Neural cell (in vitro differentiated cells): Measurements from ENCODE around the gene USP13.

Source experiments
- CTCF ChIP-seq: fragments of 450-650 bp; IDR thresholded peaks from 2 replicates; pipeline ENCODE4 v1.5.1; 2014; ENCODE audit warnings: antibody characterized with exemption, mild to moderate bottlenecking, moderate library complexity; ENCODE audit not compliant: poor library complexity, severe bottlenecking
- EP300 ChIP-seq: fragments of 450-650 bp; conservative IDR thresholded peaks from 2 replicates; pipeline ENCODE4 v1.6.1; 2014; ENCODE audit warnings: antibody characterized with exemption, mild to moderate bottlenecking, moderate library complexity; ENCODE audit not compliant: poor library complexity, severe bottlenecking
- EZH2 ChIP-seq: fragments of 200-600, 300-800 bp; shearing (Covaris generic), sonication (generic); IDR thresholded peaks from 2 replicates; pipeline ENCODE4 v1.6.1; 2014; ENCODE audit warnings: antibody characterized with exemption, low read length, borderline replicate concordance, mild to moderate bottlenecking; ENCODE audit not compliant: insufficient read depth, poor library complexity, severe bottlenecking
- MXI1 ChIP-seq: fragments of 450-650 bp; conservative IDR thresholded peaks from 2 replicates; pipeline ENCODE4 v1.6.1; 2014; ENCODE audit warnings: antibody characterized with exemption, mild to moderate bottlenecking; ENCODE audit not compliant: poor library complexity, severe bottlenecking
- POLR2AphosphoS5 ChIP-seq: IDR thresholded peaks from 2 replicates; pipeline ENCODE4 v1.6.1; 2012
- REST ChIP-seq: IDR thresholded peaks from 2 replicates; pipeline ENCODE4 v1.6.1; 2012; ENCODE audit warnings: borderline replicate concordance
- TAF1 ChIP-seq: IDR thresholded peaks from 2 replicates; pipeline ENCODE4 v1.6.1; 2012; ENCODE audit warnings: low read depth

- no peak for TF ChIP-seq POLR2AphosphoS5
- TF ChIP-seq EZH2: no peak
- no peak for TF ChIP-seq CTCF
- no peak for TF ChIP-seq EP300
- no peak for TF ChIP-seq REST
- no peak for TF ChIP-seq TAF1
- no peak for TF ChIP-seq MXI1
Measured at GRCh38 chr3:179826247-179826637, 173.4 kb downstream of the USP13 start.
